Ectodermal cell (in vitro differentiated cells): ENCODE data around the gene PDE3B.
"Not testable (repeated sequence)": the region's sequence is repeated elsewhere in the genome, so short reads cannot be mapped to it uniquely, and the experiment has no call there.

Source experiments
- H3K27ac ChIP-seq: 2 replicates; pipeline ENCODE4 v1.7.0; 2013; ENCODE audit warnings: mild to moderate bottlenecking, low read depth, low read length; ENCODE audit not compliant: insufficient read depth, poor library complexity, severe bottlenecking
- H3K27me3 ChIP-seq: 2 replicates; pipeline ENCODE4 v1.7.0; 2013; ENCODE audit warnings: mild to moderate bottlenecking, low read length; ENCODE audit not compliant: insufficient read depth, control insufficient read depth, poor library complexity, severe bottlenecking
- H3K36me3 ChIP-seq: one replicate; pipeline ENCODE4 v1.7.0; 2013; ENCODE audit warnings: low read length; ENCODE audit not compliant: control insufficient read depth, insufficient read depth
- H3K4me1 ChIP-seq: one replicate; pipeline ENCODE4 v1.7.0; 2013; ENCODE audit warnings: low read length; ENCODE audit not compliant: control insufficient read depth, insufficient read depth
- H3K4me3 ChIP-seq: 2 replicates; pipeline ENCODE4 v1.7.0; 2013; ENCODE audit warnings: low read depth, low read length, control low read depth; ENCODE audit not compliant: insufficient read depth
- H3K9me3 ChIP-seq: 2 replicates; pipeline ENCODE4 v1.7.0; 2013; ENCODE audit warnings: mild to moderate bottlenecking, low read length, moderate library complexity; ENCODE audit not compliant: control insufficient read depth
- WGBS, 2 experiments: methylation state at CpG; one replicate each; pipeline ENCODE4 v1.1.7; 2013; ENCODE audit warnings: missing lambda C conversion rate in 2 of 2; 5-methylcytosine and 5-hydroxymethylcytosine counted together

PDE3B gene

GRCh38 chr11:14622223-14622954 is 21.2 kb upstream of the PDE3B start:
- Histone ChIP-seq H3K4me1 (no peaks in the 10 kb centered on the region), H3K4me3 (no peak overlapping the region), H3K27ac (no peak overlapping the region), H3K27me3 (no peaks in the 10 kb centered on the region), H3K36me3 (no peaks in the 10 kb centered on the region), H3K9me3 (no peaks in the 10 kb centered on the region)
- WGBS, 2 experiments, result 94% methylated on average over 5 of the region's 5 CpGs

DNA sequence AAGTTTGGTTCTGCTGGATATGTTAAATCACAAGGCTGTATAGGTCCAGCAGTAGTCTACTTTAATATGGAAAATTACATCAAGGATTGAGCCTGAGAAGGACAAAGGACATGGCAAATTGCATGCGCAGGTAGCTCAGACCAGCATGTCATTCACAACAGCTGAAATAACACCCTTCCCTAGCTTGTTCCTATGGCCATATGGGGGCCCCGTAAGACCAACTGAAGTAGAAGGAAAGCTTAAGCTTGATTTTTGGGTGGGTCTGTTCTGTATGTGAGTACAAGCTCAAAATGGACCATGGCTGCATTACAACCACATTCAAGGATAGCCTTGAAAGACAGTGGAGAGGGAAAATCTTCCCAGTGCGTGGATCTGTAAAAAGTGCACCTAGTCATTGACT is 20.6 kb upstream of the PDE3B start:
- H3K4me1 ChIP-seq, result no peaks in the 10 kb centered on the region

GRCh38 chr11:14625586-14626205 is 17.9 kb upstream of the PDE3B start:
- H3K9me3 ChIP-seq, result no peaks in the 10 kb centered on the region
- H3K27me3 ChIP-seq, result no peaks in the 10 kb centered on the region
- WGBS, 2 experiments, result 94 to 100% methylated on average over 2 to 3 of the region's 3 CpGs
- H3K4me3 ChIP-seq, result no peak overlapping the region
- no peaks in the 10 kb centered on the region for H3K36me3 ChIP-seq
- H3K27ac ChIP-seq, result no peak overlapping the region
- H3K4me1 ChIP-seq, result no peaks in the 10 kb centered on the region

More for the DNA sequence above, 20.6 kb upstream of the PDE3B start:
- no peak overlapping the region for H3K27ac ChIP-seq
- H3K4me3 ChIP-seq, result no peak overlapping the region
- no peaks in the 10 kb centered on the region for H3K27me3 ChIP-seq
- WGBS, 2 experiments, result 96% methylated on average over 3 of the region's 3 CpGs
- no peaks in the 10 kb centered on the region for H3K36me3 ChIP-seq
- no peaks in the 10 kb centered on the region for H3K9me3 ChIP-seq

- no peaks in the 10 kb centered on the region for H3K27me3 ChIP-seq
- H3K4me3 ChIP-seq, result no peak overlapping the region
- no peak overlapping the region for H3K27ac ChIP-seq
- H3K9me3 ChIP-seq, result no peaks in the 10 kb centered on the region
- no peaks in the 10 kb centered on the region for H3K36me3 ChIP-seq
- H3K4me1 ChIP-seq, result no peaks in the 10 kb centered on the region
- WGBS, 2 experiments, result 94% methylated on average over 3 of the region's 3 CpGs
Observed at GRCh38 chr11:14626650-14627049, 17.0 kb upstream of the PDE3B start.

GRCh38 chr11:14633506-14634224 is 9.9 kb upstream of the PDE3B start:
- H3K27ac ChIP-seq, H3K9me3 ChIP-seq, H3K4me1 ChIP-seq, H3K27me3 ChIP-seq, H3K36me3 ChIP-seq, H3K4me3 ChIP-seq: not testable (repeated sequence)
- WGBS, 2 experiments, result 61 to 70% methylated on average over 9 to 14 of the region's 26 CpGs

DNA sequence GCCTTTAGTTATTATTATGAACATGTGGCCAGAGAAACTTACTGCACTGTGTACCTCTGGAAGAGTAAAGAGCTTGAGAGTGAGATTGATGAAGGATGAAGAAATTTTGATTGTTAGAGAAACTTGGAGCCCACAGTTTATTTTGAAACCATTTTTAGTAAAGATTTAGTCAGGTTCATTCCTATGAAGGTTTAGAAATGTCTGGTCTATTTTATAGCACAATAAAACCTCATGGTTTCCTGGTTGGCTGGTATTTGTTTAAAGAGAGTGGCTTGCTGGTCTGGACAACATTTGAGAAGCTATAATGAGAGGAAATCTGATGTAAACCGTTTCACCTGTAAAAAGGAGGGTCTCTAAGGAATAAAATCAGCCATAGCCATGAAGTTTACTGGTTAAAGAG is 8.8 kb upstream of the PDE3B start:
- Histone ChIP-seq H3K36me3 (no peaks in the 10 kb centered on the region), H3K4me1 (no peaks in the 10 kb centered on the region), H3K9me3 (no peaks in the 10 kb centered on the region), H3K27me3 (peaks cover 4% of the 10 kb centered on the region), H3K27ac (no peak overlapping the region), H3K4me3 (no peak overlapping the region)
- 77 to 87% methylated on average over 1 of the region's 1 CpG for WGBS, 2 experiments

- 75 to 87% methylated on average over 1 of the region's 1 CpG for WGBS, 2 experiments
- no peak overlapping the region for H3K27ac ChIP-seq
Observed at GRCh38 chr11:14635546-14635945, 8.1 kb upstream of the PDE3B start.

GRCh38 chr11:14636119-14636518 is 7.5 kb upstream of the PDE3B start:
- Histone ChIP-seq H3K36me3 (no peaks in the 10 kb centered on the region), H3K27me3 (peaks cover 4% of the 10 kb centered on the region), H3K4me3 (no peak overlapping the region), H3K4me1 (no peaks in the 10 kb centered on the region), H3K9me3 (no peaks in the 10 kb centered on the region), H3K27ac (no peak overlapping the region)
- WGBS, 2 experiments, result 82 to 84% methylated on average over 1 of the region's 1 CpG

More at GRCh38 chr11:14635546-14635945, 8.1 kb upstream of the PDE3B start:
- Histone ChIP-seq H3K4me1 (no peaks in the 10 kb centered on the region), H3K4me3 (no peak overlapping the region), H3K27me3 (peaks cover 4% of the 10 kb centered on the region), H3K9me3 (no peaks in the 10 kb centered on the region), H3K36me3 (no peaks in the 10 kb centered on the region)

GRCh38 chr11:14637868-14638409 is 5.7 kb upstream of the PDE3B start:
- no peaks in the 10 kb centered on the region for H3K4me1 ChIP-seq
- H3K4me3 ChIP-seq, result no peak overlapping the region
- peaks cover 12% of the 10 kb centered on the region for H3K27me3 ChIP-seq
- H3K9me3 ChIP-seq, result no peaks in the 10 kb centered on the region
- no peak overlapping the region for H3K27ac ChIP-seq
- WGBS, 2 experiments, result 82 to 84% methylated on average over 3 of the region's 5 CpGs
- no peaks in the 10 kb centered on the region for H3K36me3 ChIP-seq

DNA sequence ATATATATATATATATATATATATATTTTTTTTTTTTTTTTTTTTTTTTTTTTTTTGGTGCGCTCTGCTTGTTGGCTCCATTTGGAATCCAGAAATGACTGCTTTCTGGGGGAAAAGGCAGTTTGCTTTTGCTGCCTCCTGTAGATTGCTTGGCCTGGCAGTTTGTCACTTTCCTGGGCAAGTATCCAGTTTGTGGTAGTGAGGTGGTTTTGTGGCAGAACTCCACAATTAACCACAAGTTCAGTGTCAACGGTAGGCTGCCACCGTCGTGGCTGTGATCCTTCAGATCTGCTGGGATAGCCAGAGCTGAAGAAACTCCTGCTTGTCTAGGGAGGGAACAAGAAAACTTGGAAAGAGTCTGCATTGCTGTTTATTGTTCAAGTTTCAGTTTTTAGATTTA is 5.0 kb upstream of the PDE3B start:
- Histone ChIP-seq H3K4me1 (no peaks in the 10 kb centered on the region), H3K27ac (no peak overlapping the region), H3K27me3 (peaks cover 17% of the 10 kb centered on the region), H3K9me3 (no peaks in the 10 kb centered on the region), H3K4me3 (no peak overlapping the region), H3K36me3 (no peaks in the 10 kb centered on the region)
- 94 to 95% methylated on average over 3 to 4 of the region's 4 CpGs for WGBS, 2 experiments
